ENCODE data around the gene BFAR. TPM values are rescaled to one million over a fixed set of nuclear protein-coding genes. Genes with fewer than 3 reads are reported as not detected.

BFAR gene
- polyA plus RNA-seq, 2 of the 4 experiments (the other 2 are of a cell fraction): 74.8 to 93.3 TPM

- Histone ChIP-seq H3K9me3 (no peaks in the 10 kb centered on the region), H3K27ac (peak overlapping the region in 1 of 2 experiments; percentile 97; a peak in 2 of 6 replicates), H3K4me3 (peak overlapping the region; percentile 91), H3K4me2 (peak overlapping the region; percentile 90), H3K4me1 (peaks cover 53% of the 10 kb centered on the region; the same call in 2 of the 3 replicates)
- CTCF ChIA-PET: interaction anchor here (0.7 to 1.7 kb wide), 4 partner anchors 8 to 17 kb away, joined by 3 to 4 read pairs (median 4); no protein-coding TSS in a partner anchor
- DNase-seq (ENCODE audit: low read depth in 1 of 2, low spot score in 1 of 2) (no peak), FAIRE-seq (no peak), ATAC-seq (no peak)
- TF ChIP-seq MAX (IDR thresholded peaks at IDR 0.05) (no peak), JUNB (IDR thresholded peaks at IDR 0.05) (no peak), TP53 (CRISPR knock-in tag; IDR thresholded peaks at IDR 0.05) (no peak)
- POLR2A ChIA-PET: interaction anchor here (0.6 to 1.1 kb wide), 2 partner anchors 9 to 348 kb away, joined by 3 to 9 read pairs; no protein-coding TSS in a partner anchor
- 75% methylated on average over 7 of the region's 7 CpGs for WGBS (ENCODE audit: missing lambda C conversion rate)
Measured at GRCh38 chr16:14634389-14634725, 1.6 kb downstream of the BFAR start.

GRCh38 chr16:14635395-14636165 is 2.8 kb downstream of the BFAR start:
- Histone ChIP-seq H3K4me3 (no peak overlapping the region), H3K4me2 (peak overlapping the region; percentile 55)

More at GRCh38 chr16:14635395-14636165, 2.8 kb downstream of the BFAR start:
- POLR2A ChIA-PET: interaction anchor here (1.0 kb wide), 1 partner anchor 26 kb away, joined by 3 read pairs; no protein-coding TSS in a partner anchor
- TF ChIP-seq MAFK (IDR thresholded peaks at IDR 0.05; ENCODE audit: partially characterized antibody): no peak
- TF ChIP-seq ZNF302 (CRISPR knock-in tag; IDR thresholded peaks at IDR 0.05): no peak
- TF ChIP-seq TP53 (CRISPR knock-in tag; IDR thresholded peaks at IDR 0.05): no peak
- no peak for TF ChIP-seq KDM5A (IDR thresholded peaks at IDR 0.05)
- no peak for TF ChIP-seq CHD2 (IDR thresholded peaks at IDR 0.05; ENCODE audit: low read length, partially characterized antibody)
- TF ChIP-seq RCOR1 (IDR thresholded peaks at IDR 0.05; ENCODE audit: low read depth, low read length): no peak
- no peak for TF ChIP-seq USF2 (IDR thresholded peaks at IDR 0.05)
- no peak for TF ChIP-seq BHLHE40 (IDR thresholded peaks at IDR 0.05; ENCODE audit: low read depth, low read length)
- TF ChIP-seq HMGXB4 (CRISPR knock-in tag; IDR thresholded peaks at IDR 0.05; ENCODE audit: borderline replicate concordance): no peak
- TF ChIP-seq PBX3 (IDR thresholded peaks at IDR 0.05): no peak
- no peak for TF ChIP-seq EHMT2 (IDR thresholded peaks at IDR 0.05; ENCODE audit: low read depth)
- TF ChIP-seq CBX2 (IDR thresholded peaks at IDR 0.05; ENCODE audit: borderline replicate concordance, low read depth): no peak
- TF ChIP-seq HEYL (CRISPR knock-in tag; IDR thresholded peaks at IDR 0.05): no peak
- TF ChIP-seq HOXA7 (CRISPR knock-in tag; IDR thresholded peaks at IDR 0.05): no peak
- TF ChIP-seq FOSB (CRISPR knock-in tag; IDR thresholded peaks at IDR 0.05): no peak
- 82% methylated on average over 12 of the region's 12 CpGs for WGBS (ENCODE audit: missing lambda C conversion rate)
- CTCF ChIA-PET: no interaction called here
- Histone ChIP-seq H3K27ac (peak overlapping the region in 1 of 2 experiments; percentile 53; a peak in 1 of 6 replicates), H3K9me3 (no peaks in the 10 kb centered on the region), H3K4me1 (peaks cover 50% of the 10 kb centered on the region; the same call in 2 of the 3 replicates)
- FAIRE-seq (no peak), DNase-seq (ENCODE audit: low read depth in 1 of 2, low spot score in 1 of 2) (no peak), ATAC-seq (no peak)

All from A549 (cell line).